ENCODE measurements around the gene ZNRF3.

DNA sequence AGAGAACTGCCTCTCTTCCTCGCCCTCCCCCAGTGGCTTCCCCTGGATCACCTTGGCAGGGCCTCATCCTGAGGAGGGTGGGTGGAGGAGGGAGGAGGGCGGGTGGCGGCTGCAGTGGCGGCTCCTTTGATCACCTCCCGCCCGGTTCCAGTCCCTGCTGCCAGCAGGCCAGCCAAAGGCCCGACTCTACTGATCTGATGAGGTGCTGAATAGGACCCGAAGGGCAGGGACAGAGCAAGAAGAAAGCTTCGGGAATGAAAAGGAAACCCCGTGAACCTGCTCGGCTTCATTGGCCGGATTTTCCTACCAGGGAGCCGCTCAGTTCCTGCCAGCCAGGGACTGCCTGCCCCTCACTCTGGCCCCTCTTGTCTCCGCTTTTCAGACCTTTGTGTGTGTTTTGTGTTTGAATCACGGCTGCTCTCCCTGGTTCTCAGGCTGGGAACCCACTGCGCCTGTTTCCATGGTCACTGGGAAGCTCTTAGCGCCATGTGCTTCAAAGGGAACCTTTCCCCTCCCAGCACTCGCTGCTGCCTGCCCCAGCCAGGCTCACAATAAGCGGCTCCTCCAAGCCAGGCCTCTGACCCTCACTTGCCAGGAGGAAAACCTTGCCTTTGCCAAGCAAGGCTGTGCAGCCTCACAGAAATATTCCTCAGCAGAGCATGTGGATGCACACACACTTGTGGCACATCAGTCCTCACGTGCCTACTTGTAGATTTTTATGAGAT lies 121.4 kb downstream of the ZNRF3 start:
- TF ChIP-seq, protein P1, sequence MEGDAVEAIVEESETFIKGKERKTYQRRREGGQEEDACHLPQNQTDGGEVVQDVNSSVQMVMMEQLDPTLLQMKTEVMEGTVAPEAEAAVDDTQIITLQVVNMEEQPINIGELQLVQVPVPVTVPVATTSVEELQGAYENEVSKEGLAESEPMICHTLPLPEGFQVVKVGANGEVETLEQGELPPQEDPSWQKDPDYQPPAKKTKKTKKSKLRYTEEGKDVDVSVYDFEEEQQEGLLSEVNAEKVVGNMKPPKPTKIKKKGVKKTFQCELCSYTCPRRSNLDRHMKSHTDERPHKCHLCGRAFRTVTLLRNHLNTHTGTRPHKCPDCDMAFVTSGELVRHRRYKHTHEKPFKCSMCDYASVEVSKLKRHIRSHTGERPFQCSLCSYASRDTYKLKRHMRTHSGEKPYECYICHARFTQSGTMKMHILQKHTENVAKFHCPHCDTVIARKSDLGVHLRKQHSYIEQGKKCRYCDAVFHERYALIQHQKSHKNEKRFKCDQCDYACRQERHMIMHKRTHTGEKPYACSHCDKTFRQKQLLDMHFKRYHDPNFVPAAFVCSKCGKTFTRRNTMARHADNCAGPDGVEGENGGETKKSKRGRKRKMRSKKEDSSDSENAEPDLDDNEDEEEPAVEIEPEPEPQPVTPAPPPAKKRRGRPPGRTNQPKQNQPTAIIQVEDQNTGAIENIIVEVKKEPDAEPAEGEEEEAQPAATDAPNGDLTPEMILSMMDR (optimal IDR thresholded peaks at IDR 0.05 in 1 of 3, IDR thresholded peaks at IDR 0.05 in 1 of 3, conservative IDR thresholded peaks at IDR 0.05 in 1 of 3; ENCODE audit: extremely low read depth in 1 of 3, insufficient read depth in 2 of 3, low read length in 3 of 3), result no peak
- TF ChIP-seq EZH2 (IDR thresholded peaks at IDR 0.05; ENCODE audit: low read length), result no peak
